Nephron (organoid): ENCODE data around the gene ASAP2.
A peak's percentile ranks its signal among the peaks of the same experiment; 100 is the strongest.

Source experiments
- H3K27ac Mint-ChIP-seq, 3 experiments: 2 replicates each; pipeline ENCODE4 v1.8.0; 2020; ENCODE audit warnings: mixed read lengths in 3 of 3, mild to moderate bottlenecking in 2 of 3, moderate library complexity in 1 of 3
- H3K27me3 Mint-ChIP-seq: 2 replicates; pipeline ENCODE4 v1.8.0; 2021; ENCODE audit warnings: low read depth, mild to moderate bottlenecking, moderate library complexity, mixed read lengths
- H3K36me3 Mint-ChIP-seq: 2 replicates; pipeline ENCODE4 v1.8.0; 2020; ENCODE audit warnings: low read depth, mixed read lengths
- H3K4me1 Mint-ChIP-seq: 2 replicates; pipeline ENCODE4 v1.8.0; 2020; ENCODE audit warnings: mixed read lengths
- H3K4me3 Mint-ChIP-seq, 3 experiments: 2 replicates each; pipeline ENCODE4 v1.8.0; 2020; ENCODE audit warnings: mild to moderate bottlenecking in 3 of 3, mixed read lengths in 3 of 3, moderate library complexity in 2 of 3
- H3K9me3 Mint-ChIP-seq: 2 replicates; pipeline ENCODE4 v1.8.0; 2020; ENCODE audit warnings: mixed read lengths
- TF ChIP-seq, protein P1 (sequence below), 3 experiments: fragments of 200-600 bp; sonication (generic); IDR thresholded peaks; one replicate each; pipeline ENCODE4 v1.5.0; 2021; ENCODE audit warnings: antibody characterized with exemption in 3 of 3; ENCODE audit not compliant: unreplicated experiment in 3 of 3

ASAP2 gene

DNA sequence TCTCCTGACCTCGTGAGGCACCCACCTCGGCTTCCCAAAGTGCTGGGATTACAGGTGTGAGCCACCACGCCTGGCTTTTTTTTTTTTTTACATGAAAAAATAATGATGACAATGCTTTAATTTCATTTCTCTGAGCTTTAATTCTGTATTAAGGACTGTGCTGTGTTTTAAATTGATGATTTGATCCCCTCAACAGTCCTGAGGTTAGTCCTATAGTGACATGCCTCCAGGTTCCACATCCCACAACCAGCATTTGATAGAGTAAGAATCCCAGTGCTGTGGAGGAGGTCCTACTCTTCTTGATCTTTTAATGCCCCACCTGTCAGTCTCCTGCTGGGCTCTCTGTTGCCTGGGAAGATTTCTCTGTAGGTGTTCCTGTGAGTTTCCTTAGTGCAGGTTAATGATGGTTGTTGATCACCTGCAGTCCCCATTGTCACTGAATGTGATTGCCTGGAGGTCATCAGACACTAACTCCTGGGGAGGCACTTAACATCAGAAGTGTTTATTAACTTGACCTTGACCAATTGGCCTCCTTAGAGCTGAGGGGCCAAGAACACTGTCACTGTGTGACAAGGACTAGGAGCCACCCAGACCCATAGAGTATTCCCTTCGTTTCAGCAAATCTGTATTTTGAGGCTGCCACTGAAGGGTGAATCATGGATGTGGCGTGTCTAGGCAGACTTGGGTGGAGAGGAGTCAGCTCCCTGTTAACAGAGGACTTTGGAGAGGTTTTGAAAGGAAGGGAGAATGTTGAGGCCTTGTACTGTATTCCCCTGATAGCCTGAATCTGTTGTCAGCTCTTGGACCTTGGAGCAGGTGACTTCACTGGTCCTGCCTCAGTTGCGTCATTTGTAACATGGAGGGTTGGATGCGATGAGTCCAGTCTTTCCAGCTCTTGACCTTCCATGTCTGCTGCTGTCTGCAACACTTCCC lies 11.5 kb downstream of the ASAP2 start:
- Mint-ChIP-seq H3K27me3 (no peaks in the 10 kb centered on the region), H3K4me1 (peaks cover 27% of the 10 kb centered on the region), H3K27ac (peak overlapping the region; percentile 40 to 80 (median 43)), H3K4me3 (no peak overlapping the region), H3K36me3 (peaks cover 33% of the 10 kb centered on the region), H3K9me3 (peaks cover 8% of the 10 kb centered on the region)
- TF ChIP-seq, protein P1, sequence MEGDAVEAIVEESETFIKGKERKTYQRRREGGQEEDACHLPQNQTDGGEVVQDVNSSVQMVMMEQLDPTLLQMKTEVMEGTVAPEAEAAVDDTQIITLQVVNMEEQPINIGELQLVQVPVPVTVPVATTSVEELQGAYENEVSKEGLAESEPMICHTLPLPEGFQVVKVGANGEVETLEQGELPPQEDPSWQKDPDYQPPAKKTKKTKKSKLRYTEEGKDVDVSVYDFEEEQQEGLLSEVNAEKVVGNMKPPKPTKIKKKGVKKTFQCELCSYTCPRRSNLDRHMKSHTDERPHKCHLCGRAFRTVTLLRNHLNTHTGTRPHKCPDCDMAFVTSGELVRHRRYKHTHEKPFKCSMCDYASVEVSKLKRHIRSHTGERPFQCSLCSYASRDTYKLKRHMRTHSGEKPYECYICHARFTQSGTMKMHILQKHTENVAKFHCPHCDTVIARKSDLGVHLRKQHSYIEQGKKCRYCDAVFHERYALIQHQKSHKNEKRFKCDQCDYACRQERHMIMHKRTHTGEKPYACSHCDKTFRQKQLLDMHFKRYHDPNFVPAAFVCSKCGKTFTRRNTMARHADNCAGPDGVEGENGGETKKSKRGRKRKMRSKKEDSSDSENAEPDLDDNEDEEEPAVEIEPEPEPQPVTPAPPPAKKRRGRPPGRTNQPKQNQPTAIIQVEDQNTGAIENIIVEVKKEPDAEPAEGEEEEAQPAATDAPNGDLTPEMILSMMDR (IDR thresholded peaks at IDR 0.05; ENCODE audit: unreplicated experiment in 3 of 3): no peak

DNA sequence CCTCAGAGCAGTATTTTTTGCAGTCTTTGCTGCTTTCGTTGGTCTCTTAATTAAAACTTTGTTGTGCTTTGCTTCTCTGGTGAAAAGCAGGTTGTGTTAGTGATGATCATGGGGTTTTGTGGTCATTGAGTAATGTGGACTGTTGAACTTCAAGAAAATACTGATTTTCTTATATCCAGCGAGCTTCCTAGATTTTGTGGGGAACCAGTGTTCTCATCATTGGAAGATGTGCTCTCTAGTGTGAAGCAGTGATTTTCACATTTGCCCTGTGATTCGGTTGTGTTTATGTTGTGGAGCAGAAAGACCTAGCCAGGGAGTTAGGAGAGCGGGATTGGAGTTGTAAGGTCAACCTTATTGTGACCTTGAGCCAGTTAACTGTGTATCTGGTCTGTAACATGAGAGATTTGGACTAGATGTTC lies 12.4 kb downstream of the ASAP2 start:
- H3K4me1 Mint-ChIP-seq: peaks cover 30% of the 10 kb centered on the region
- peak overlapping the region; percentile 40 to 80 (median 67) for H3K27ac Mint-ChIP-seq
- no peak overlapping the region for H3K4me3 Mint-ChIP-seq
- H3K9me3 Mint-ChIP-seq: peaks cover 8% of the 10 kb centered on the region
- TF ChIP-seq, protein P1 (IDR thresholded peaks at IDR 0.05; ENCODE audit: unreplicated experiment in 3 of 3): no peak
- no peaks in the 10 kb centered on the region for H3K27me3 Mint-ChIP-seq
- H3K36me3 Mint-ChIP-seq: peaks cover 33% of the 10 kb centered on the region

DNA sequence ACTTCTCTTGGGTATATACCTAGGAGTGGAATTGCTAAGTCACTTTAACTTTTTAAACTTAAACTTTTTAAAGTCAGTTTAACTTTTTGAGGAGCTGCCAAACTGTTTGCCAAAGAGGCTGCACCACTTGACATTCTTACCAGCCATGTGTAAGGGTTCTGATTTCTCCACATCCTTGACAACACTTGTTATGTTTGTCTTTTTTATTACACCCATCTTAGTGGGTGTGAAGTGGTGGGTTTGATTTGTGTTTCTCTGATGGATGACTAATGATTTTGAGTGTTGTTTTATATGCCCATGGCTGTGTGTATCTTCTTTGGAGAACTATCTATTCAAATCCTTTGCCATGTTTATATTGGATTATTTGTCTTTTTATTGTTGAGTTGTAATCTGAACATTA lies 13.6 kb downstream of the ASAP2 start:
- Mint-ChIP-seq H3K36me3 (peaks cover 33% of the 10 kb centered on the region), H3K4me3 (no peak overlapping the region), H3K27ac (no peak overlapping the region), H3K9me3 (peaks cover 8% of the 10 kb centered on the region), H3K4me1 (peaks cover 35% of the 10 kb centered on the region), H3K27me3 (no peaks in the 10 kb centered on the region)
- TF ChIP-seq, protein P1 (IDR thresholded peaks at IDR 0.05; ENCODE audit: unreplicated experiment in 3 of 3): no peak

DNA sequence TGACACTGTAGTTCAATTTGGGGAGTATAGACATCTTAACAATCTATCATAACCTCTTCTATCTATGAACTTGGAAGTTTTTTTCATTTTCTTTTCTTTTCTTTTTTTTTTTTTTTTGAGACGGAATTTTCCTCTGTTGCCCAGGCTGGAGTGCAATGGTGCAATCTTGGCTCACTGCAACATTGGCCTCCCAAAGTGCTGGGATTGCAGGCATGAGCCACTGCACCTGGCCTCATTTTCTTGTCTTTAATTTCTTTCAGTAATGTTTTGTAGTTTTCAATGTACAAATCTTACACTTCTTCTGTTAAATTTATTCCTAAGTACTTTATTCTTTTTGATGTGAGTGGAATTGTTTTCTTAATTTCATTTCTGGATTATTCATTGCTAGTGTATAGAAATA lies 14.6 kb downstream of the ASAP2 start:
- Mint-ChIP-seq H3K4me1 (peaks cover 40% of the 10 kb centered on the region), H3K27ac (peak overlapping the region in 2 of 3 experiments; percentile 22 to 44), H3K36me3 (peaks cover 33% of the 10 kb centered on the region), H3K4me3 (no peak overlapping the region), H3K27me3 (no peaks in the 10 kb centered on the region), H3K9me3 (peaks cover 8% of the 10 kb centered on the region)
- TF ChIP-seq, protein P1 (IDR thresholded peaks at IDR 0.05; ENCODE audit: unreplicated experiment in 3 of 3): no peak

DNA sequence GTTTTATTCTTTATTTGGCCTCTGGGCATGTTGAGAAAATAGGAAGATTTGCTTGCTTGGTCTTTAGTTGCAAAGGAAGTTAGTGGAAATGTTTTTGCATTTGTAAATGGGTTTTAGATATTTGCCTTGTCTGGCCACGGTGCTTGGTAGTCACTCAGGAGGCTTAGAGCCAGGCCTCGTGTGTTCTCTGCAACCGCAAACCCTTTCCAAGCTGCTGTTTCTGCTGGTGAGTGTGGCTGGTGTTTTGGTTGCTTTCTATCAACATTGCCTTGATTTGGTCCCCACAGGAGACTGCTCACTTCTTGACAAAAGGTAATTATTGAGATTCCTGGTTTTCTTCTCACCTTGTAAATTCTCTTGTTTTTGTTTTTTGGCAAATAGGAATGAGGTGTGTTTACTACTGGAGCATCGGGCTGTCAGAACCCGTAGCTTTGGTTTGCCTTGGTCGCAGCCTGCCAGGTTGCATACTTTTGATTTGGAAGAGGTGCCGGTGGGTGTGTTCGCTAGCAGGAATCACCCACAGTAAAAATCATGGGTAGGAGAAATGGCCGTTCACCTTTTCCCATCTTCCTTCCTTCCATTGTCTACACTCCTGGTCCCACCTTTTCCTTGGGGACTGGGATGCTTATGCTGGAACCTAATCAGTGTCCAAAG lies 15.8 kb downstream of the ASAP2 start:
- H3K27ac Mint-ChIP-seq: peak overlapping the region in 2 of 3 experiments; percentile 80 to 83
- H3K36me3 Mint-ChIP-seq: peaks cover 29% of the 10 kb centered on the region
- TF ChIP-seq, protein P1 (IDR thresholded peaks at IDR 0.05; ENCODE audit: unreplicated experiment in 3 of 3): no peak
- no peaks in the 10 kb centered on the region for H3K27me3 Mint-ChIP-seq
- H3K4me3 Mint-ChIP-seq: peak overlapping the region in 1 of 3 experiments; percentile 28
- H3K9me3 Mint-ChIP-seq: peaks cover 8% of the 10 kb centered on the region
- H3K4me1 Mint-ChIP-seq: peaks cover 46% of the 10 kb centered on the region
